ENCODE data around the gene CACNA1C.

DNA sequence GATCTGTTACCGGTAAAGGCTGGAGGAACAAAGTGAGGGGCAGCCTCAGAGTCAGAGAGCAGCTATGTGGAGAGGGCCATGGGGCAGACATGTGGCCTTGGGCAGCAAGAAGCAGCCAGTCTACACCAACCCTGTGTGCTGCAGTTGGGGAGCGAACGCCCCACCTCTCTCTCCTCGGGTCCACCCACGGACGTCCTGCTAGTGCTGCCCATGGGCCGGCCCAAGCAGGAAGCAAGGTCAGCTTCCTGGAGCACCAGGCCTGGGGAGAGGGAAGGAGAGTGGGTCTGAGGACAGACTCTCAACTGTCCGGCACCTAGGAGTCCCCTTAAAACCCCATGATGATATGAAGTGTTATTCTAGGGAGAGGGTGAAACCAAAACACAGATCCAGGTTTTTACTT lies 487.2 kb downstream of the CACNA1C start:
- TF ChIP-seq BHLHE40 (IDR thresholded peaks at IDR 0.05; ENCODE audit: low read depth, low read length), result no peak
- no peak for TF ChIP-seq CTCF (conservative IDR thresholded peaks at IDR 0.05; ENCODE audit: low read depth, low read length)
- TF ChIP-seq POLR2A (IDR thresholded peaks at IDR 0.05; ENCODE audit: low read depth, low read length), result no peak

All from IMR-90 (cell line).